GM19438 (cell line): Measurements from ENCODE around the gene NRDE2.

Experiments
- ATAC-seq: cut with Tn5 transposase; IDR thresholded peaks from one replicate; pipeline ENCODE4 v1.9.1; 2021; ENCODE audit warnings: low read depth; ENCODE audit not compliant: unreplicated experiment

The NRDE2 gene, protein sequence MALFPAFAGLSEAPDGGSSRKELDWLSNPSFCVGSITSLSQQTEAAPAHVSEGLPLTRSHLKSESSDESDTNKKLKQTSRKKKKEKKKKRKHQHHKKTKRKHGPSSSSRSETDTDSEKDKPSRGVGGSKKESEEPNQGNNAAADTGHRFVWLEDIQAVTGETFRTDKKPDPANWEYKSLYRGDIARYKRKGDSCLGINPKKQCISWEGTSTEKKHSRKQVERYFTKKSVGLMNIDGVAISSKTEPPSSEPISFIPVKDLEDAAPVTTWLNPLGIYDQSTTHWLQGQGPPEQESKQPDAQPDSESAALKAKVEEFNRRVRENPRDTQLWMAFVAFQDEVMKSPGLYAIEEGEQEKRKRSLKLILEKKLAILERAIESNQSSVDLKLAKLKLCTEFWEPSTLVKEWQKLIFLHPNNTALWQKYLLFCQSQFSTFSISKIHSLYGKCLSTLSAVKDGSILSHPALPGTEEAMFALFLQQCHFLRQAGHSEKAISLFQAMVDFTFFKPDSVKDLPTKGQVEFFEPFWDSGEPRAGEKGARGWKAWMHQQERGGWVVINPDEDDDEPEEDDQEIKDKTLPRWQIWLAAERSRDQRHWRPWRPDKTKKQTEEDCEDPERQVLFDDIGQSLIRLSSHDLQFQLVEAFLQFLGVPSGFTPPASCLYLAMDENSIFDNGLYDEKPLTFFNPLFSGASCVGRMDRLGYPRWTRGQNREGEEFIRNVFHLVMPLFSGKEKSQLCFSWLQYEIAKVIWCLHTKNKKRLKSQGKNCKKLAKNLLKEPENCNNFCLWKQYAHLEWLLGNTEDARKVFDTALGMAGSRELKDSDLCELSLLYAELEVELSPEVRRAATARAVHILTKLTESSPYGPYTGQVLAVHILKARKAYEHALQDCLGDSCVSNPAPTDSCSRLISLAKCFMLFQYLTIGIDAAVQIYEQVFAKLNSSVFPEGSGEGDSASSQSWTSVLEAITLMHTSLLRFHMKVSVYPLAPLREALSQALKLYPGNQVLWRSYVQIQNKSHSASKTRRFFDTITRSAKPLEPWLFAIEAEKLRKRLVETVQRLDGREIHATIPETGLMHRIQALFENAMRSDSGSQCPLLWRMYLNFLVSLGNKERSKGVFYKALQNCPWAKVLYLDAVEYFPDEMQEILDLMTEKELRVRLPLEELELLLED

GRCh38 chr14:90331497-90332270 lies at the start of gene NRDE2:
TSS of gene NRDE2 (minus strand) at chr14:90331941. CDS start at chr14:90331904, 37 bp downstream.
- ATAC-seq = peak; percentile 93

DNA sequence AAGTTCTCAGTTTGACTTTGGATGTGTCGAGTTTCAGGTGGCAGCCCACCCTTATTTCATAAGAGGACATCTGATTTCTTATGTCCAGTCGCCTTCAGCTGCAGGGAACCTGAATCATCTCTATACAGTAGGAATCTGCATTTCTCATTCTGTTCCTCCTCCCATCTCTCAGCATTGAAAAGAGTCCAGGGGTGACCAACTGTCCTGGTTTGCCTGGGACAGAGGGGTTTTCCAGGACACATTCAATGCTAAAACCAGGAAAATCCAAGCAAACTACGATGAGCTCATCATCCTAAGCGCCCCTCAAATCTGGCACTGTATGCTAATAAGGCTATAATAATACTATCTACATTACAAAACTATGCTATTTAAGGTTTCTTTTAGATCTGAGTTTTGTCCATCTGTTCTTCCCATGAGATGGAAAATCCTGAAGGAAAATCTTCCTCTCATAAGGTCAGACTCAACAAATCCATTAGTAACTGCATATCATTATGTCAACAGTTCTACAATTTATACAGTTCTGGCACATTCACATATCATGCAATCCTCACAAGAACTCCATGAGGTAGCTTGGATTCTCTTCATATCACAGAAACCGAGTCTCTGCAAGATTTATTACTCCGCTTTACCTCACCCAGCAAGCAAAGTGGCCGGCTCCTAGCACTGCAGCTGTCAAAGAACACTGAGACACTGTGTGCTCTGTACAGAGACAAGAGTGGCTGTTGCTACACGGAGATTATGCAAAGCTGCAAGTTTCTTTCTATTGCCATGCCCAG lies 49.5 kb upstream of the NRDE2 start:
- ATAC-seq = no peak

DNA sequence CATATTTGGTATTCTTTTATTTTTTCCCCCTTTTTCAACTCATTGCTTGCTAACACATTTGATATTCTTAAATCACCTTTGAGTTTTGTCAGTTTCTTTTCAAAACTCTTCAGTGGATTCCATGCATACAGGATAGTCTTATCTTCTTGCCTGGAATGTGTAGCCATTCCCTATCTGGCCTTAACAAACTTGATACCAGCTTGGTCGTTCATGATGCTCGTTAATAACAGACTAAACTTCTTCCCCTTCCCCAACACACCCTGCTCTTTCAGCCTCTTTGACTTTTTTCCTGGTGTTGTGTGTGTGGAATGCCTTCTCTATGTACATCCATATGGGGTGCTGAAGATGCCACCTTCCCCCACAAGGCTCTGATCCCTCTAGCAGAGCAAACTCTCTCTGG lies 47.4 kb upstream of the NRDE2 start:
- ATAC-seq = no peak

- ATAC-seq = no peak
These were observed 46.5 kb upstream of the NRDE2 start for GRCh38 chr14:90378249-90378648.

GRCh38 chr14:90375934-90376333 lies 44.2 kb upstream of the NRDE2 start:
- ATAC-seq = no peak

DNA sequence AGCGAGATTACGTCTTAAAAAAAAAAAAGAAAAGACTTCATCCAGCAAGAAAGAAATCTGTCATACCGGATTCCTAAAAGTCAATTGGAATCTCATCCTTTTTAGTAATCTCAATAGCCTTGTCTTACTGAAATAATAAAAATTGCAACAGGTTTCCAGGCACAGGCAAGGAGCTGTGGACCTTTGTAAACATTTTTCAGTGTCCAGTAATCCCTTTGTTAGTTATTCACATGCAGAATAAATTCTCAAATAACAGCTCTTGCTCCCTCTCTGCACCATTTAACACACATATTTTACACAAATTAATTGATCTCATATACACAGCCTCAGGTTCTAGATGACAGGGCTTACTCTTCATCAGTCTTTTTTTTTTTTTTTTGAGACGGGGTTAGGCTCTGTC lies 43.1 kb upstream of the NRDE2 start:
- no peak for ATAC-seq

- ATAC-seq = no peak
These were observed 42.1 kb upstream of the NRDE2 start for GRCh38 chr14:90373887-90374286.

DNA sequence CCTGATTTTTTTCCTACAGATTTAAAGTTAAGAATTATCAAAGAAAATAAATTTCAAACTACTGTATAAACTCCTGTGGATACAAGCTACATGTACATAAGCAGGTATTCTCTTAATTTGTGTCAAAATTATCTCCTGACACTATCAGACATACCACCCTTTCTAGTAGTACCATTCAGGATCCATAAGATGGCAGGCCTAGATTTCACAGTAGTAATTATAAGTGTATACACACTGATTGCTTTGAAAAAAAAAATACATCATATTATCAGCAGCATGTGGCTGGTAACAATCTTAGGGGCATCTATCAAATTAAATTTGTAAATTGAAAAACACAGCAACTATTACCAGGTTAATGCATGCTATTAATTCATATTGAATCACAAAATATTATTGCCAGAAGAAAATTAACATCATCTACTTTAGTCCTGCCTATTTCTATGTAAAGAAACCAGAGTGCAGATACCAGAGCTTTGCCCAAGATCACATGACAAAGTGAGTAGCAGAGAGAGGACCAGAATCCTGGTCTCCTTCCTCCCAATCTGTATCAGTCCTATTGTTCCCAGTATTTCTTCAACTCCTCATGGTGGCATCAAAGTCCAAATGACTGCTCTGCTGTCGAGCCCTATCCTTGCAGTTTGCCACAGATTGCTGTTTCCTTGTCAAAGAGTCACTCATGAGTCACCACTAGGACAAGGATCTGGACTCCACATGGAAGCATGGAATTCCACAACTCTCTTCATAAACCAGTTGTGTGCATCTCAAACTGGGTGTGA lies 37.4 kb upstream of the NRDE2 start:
- ATAC-seq = no peak

- no peak for ATAC-seq
These were observed 30.8 kb upstream of the NRDE2 start for GRCh38 chr14:90362558-90362896.

DNA sequence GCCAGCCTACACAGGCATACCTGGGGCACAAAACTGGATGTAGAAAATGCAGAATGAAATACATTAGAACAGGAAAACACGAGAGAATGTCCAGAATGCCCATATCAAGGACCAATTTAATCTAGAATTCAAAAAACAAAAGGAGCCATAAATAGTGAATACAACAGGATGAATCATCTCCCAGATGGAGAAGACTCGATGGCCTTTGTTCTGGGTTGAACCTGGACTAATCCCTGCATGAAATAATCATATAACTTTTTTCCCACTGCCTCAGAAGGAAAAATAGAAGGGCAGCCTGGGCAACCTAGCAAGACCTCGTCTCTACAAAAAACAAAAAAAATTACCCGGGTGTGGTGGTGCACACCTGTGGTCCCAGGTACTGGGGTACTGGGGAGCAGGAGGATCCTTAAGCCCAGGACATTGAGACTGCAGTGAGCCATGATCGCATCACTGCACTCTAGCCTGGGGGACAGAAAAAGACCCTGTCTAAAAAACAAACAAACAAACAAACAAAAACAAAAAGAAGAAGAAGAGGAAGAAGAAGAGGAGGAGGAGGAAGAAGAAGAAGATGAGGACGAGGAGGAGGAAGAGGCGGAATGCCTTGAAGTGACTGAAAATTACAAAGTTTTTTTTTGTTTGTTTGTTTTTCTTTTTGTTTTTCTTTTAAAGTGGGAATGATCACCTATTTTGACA lies 30.3 kb upstream of the NRDE2 start:
- ATAC-seq = no peak

- no peak for ATAC-seq
These were observed 26.6 kb upstream of the NRDE2 start for GRCh38 chr14:90358359-90358758.

DNA sequence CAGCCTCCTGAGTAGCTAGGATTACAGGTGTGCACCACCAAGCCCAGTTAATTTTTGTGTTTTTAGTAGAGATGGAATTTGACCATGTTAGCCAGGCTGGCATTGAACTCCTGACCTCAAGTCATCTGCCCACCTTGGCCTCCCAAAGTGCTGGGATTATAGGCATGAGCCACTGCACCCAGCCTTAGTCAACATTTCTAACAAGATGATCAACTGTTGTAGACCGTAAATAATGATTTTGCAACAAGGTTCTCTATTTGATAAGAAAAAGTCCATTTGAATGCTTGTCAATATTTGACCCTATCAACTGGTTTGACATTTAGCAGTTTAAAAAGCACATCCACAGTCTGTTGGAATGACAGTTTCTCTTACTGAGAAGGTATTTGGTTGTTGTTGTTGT lies 25.2 kb upstream of the NRDE2 start:
- ATAC-seq = no peak

- no peak for ATAC-seq
These were observed 24.1 kb upstream of the NRDE2 start for GRCh38 chr14:90355540-90356518.

- no peak for ATAC-seq
These were observed 23.0 kb upstream of the NRDE2 start for GRCh38 chr14:90354551-90355298.

GRCh38 chr14:90349739-90350138 lies 18.0 kb upstream of the NRDE2 start:
- no peak for ATAC-seq

DNA sequence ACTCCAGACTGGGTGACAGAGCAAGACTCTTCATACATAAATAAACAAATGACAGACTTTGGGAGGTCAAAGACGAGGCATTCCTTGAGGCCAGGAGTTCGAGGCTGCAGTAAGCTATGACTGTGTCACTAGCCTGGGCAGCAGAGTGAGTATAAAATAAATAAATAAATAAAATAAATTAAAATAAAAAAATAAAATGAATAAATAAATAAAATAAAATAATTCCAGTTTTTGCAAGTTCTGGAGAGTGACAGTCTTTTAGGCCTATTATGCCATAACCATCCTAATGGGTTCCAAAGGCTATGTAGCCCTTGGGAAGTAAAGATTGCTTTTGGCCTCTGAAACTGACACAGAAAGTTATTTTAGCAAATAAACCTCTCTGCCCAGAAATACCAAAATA lies 16.5 kb upstream of the NRDE2 start:
- no peak for ATAC-seq

- ATAC-seq = no peak
These were observed 13.5 kb upstream of the NRDE2 start for GRCh38 chr14:90345239-90345557.
